ENCODE results near the gene TTC39C. TPM values are rescaled to one million over a fixed set of nuclear protein-coding genes. Genes with fewer than 3 reads are reported as not detected.
"Not testable (repeated sequence)": the region's sequence is repeated elsewhere in the genome, so short reads cannot be mapped to it uniquely, and the experiment has no call there.

The TTC39C gene
- total RNA-seq, 1 donor from 2014 or later = 29.2 TPM

DNA sequence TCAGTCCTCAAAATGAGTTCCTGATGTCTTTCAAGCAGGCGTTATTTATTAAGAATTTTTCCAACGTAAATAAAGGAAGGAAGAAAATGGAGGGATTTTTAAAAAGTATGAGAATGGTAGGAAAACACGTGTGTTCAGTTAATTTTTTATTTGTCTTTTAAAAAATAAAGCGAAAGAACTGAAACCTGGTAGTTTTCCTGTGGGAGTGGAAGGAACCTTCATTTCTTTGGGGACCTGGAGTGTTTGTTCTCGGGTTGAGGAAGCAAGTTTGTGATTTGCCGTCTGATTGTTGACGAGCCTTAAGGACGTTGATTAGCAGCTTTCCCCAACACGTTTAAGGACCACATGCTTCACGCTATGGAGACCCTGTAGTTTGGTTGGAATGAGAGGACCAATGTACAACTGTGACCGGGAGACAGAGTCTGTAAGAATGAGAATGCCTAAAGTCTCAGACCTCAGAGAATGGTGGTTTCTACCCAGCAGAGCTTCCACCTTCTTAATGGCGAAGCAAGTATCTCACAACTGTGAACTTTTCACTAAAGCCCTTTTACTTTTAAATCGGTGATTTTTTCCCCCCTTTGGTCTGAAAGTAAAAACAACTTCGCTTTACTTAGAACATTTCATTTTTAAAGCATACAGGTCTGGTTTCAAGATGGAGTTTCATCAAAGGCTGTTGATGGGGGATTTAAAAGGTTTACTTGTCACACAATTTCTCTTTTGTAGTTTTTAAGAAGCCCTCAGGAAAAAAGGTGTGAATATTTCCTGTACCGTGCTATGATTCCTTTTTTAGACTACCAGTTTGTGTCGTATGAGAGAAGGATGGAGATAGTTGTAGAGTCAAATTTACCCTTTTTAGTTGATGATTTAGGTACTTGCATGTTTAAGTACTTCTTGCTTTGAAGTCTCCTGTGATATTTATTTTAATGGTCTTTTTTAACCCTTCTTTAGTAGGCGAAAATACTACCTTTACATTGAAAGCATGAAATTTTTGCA is 1.4 kb downstream of the TTC39C start:
- H3K27me3 Mint-ChIP-seq = no peaks in the 10 kb centered on the region
- no peaks in the 10 kb centered on the region for H3K9me3 Mint-ChIP-seq
- intact Hi-C loops (cut with micrococcal nuclease) = loop anchor here (2.0 to 10.0 kb wide), 5 partner anchors 43 to 561 kb away; partner anchors contain the start of genes NPC1, RIOK3 and RMC1
- peak overlapping the region; percentile 93 for H3K27ac Mint-ChIP-seq
- DNase-seq = peak; percentile 71
- peak overlapping the region; percentile 94 for H3K4me3 Mint-ChIP-seq
- H3K4me1 Mint-ChIP-seq = peaks cover 74% of the 10 kb centered on the region
- H3K36me3 Mint-ChIP-seq (ENCODE audit: low read depth) = peaks cover 25% of the 10 kb centered on the region

DNA sequence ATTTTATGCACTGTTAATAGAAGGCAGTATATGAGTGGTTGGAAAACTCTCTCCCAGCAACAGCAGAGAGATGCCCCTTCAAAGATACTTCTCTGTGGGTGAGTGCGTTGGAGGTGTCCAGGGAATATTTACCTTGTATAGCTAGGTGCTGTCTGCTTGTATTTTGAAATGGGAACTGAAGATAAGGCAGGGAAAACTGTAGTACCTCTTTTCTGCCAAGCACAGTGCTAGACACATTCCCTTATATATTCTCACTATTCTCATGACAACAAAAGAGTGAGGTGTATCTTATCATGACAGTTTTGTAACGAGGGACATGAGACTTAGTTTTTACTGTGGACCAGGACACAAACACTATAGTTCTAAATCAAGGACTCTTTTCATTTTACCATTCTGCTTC is 2.1 kb downstream of the TTC39C start:
- intact Hi-C loops (cut with micrococcal nuclease) = loop anchor here (5.0 to 10.0 kb wide), 3 partner anchors 429 to 562 kb away; partner anchors contain the start of genes NPC1, RIOK3 and RMC1
- Mint-ChIP-seq H3K4me1 (peaks cover 74% of the 10 kb centered on the region), H3K27ac (peak overlapping the region; percentile 93), H3K36me3 (ENCODE audit: low read depth) (peaks cover 30% of the 10 kb centered on the region), H3K27me3 (no peaks in the 10 kb centered on the region), H3K9me3 (no peaks in the 10 kb centered on the region), H3K4me3 (peak overlapping the region; percentile 94)
- no peak for DNase-seq

DNA sequence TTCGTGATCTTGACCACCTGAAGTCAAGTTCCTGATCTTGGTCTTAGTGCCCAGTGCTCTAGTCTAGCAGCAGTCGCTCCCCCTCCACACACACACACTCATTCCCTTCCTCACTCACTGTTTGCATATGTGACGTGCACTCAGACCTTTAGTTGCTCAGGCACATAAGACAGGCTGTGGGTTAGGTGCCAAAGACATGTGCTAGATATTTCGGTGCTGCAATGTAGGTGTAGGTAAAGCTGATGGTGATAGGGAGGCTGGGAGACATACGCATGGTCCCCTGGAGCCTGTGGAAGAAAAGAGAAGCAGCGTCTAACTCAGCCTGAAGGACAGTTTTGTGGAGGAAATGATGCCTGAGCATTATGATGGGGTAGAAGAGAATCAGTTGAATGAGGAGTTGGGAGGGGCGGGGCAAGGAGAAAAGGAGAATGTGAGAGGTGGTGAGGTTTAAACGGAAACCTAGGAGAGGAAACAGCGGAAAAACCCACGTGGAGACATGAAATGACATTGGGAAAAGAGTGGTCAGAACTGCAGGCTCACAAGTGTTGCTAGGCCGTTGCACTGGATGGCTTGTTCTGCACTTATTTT is 3.8 kb downstream of the TTC39C start:
- no peak for DNase-seq

DNA sequence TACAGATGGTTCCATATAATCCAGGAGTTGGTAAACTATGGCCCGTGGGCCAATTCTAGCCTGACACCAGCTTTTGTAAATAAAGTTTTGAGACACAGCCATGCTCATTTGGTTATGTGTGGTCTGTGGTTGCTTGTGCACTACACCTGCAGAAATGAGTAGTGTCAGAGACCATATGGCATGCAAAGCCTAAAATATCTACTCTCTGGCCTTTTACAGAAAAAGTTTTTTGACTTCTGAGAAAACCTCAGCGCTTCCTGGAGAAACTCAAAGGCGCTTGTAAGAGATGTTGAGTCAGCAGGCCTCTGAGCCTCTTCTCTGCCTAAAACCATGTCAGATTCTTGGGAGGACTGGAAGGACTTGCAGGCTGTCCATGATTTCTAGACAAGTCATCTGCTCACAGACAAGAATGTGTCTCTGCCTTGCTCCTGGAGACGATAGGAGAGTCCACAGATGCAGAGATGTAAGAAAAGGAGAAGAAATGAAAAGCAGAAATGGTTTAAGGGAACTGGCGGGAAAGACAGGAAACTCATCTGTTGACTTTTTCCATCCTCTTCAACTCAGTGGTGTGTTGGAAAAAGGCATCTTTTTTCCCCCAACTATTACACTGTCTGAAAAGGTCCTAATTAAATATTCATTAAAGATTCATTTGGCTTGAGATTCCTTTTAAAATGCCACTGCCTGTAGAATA is 5.2 kb downstream of the TTC39C start:
- peak; percentile 91 for DNase-seq
- H3K36me3 Mint-ChIP-seq (ENCODE audit: low read depth) = peaks cover 47% of the 10 kb centered on the region

More for the DNA sequence above, 3.8 kb downstream of the TTC39C start:
- intact Hi-C loops (cut with micrococcal nuclease) = loop anchor here (2.0 to 10.0 kb wide), 4 partner anchors 100 to 564 kb away; partner anchors contain the start of genes NPC1, RIOK3 and RMC1
- Mint-ChIP-seq H3K27ac (peak overlapping the region; percentile 71), H3K4me1 (peaks cover 73% of the 10 kb centered on the region), H3K4me3 (peak overlapping the region; percentile 76), H3K9me3 (no peaks in the 10 kb centered on the region), H3K27me3 (no peaks in the 10 kb centered on the region), H3K36me3 (ENCODE audit: low read depth) (peaks cover 43% of the 10 kb centered on the region)

DNA sequence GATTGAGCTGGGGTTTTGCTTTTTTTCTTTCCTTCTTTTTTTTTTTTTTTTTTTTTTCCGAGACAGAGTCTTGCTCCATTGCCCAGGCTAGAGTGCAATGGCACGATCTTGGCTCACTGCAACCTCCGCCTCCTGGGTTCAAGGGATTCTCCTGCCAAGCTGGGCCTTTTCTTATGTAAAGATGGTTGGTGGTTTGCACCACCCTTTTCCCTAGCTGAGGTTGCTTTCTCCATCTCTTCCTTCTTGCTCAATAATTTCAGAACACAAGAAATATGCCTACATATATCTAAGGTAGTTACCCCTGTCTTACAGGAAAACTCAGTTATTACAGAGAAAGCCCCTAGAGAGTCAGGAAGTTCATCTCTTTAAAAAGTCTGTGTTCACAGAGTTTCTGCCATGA is 7.0 kb downstream of the TTC39C start:
- H3K27me3 Mint-ChIP-seq = no peaks in the 10 kb centered on the region
- peaks cover 49% of the 10 kb centered on the region for H3K36me3 Mint-ChIP-seq (ENCODE audit: low read depth)
- DNase-seq = no peak
- peak overlapping the region; percentile 72 for H3K4me3 Mint-ChIP-seq
- peak overlapping the region; percentile 39 for H3K27ac Mint-ChIP-seq
- intact Hi-C loops (cut with micrococcal nuclease) = no loop called here
- H3K9me3 Mint-ChIP-seq = no peaks in the 10 kb centered on the region
- peaks cover 78% of the 10 kb centered on the region for H3K4me1 Mint-ChIP-seq

More for the DNA sequence above, 5.2 kb downstream of the TTC39C start:
- Mint-ChIP-seq H3K4me1 (peaks cover 78% of the 10 kb centered on the region), H3K4me3 (peak overlapping the region; percentile 87), H3K9me3 (no peaks in the 10 kb centered on the region), H3K27ac (peak overlapping the region; percentile 94), H3K27me3 (no peaks in the 10 kb centered on the region)
- intact Hi-C loops (cut with micrococcal nuclease) = loop anchor here (1.0 to 10.0 kb wide), 7 partner anchors 7 to 565 kb away; partner anchors contain the start of genes NPC1, RIOK3 and RMC1

DNA sequence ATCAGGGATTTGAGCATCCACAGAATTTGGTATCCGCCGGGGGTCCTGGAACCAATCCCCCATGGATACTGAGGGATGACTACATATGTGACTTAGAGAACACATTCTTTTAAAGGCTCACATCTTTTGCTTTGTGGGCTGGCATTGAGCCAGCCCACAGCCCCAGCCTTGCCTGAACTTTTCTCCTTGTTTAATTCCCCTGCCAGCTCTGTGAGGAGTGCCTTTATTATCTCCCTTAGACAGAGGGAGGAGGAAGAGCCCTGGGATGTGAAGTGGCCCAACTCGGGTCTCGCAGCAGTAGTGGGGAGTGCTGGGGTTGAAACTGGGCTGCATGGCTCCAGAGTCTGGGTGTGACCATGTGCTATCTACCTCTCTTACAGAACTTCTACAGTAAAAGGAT is 7.6 kb downstream of the TTC39C start:
- peak overlapping the region; percentile 7 for H3K27ac Mint-ChIP-seq
- DNase-seq = no peak
- intact Hi-C loops (cut with micrococcal nuclease) = no loop called here
- no peaks in the 10 kb centered on the region for H3K9me3 Mint-ChIP-seq
- peaks cover 74% of the 10 kb centered on the region for H3K4me1 Mint-ChIP-seq
- no peaks in the 10 kb centered on the region for H3K27me3 Mint-ChIP-seq
- peak overlapping the region; percentile 5 for H3K4me3 Mint-ChIP-seq
- peaks cover 46% of the 10 kb centered on the region for H3K36me3 Mint-ChIP-seq (ENCODE audit: low read depth)

DNA sequence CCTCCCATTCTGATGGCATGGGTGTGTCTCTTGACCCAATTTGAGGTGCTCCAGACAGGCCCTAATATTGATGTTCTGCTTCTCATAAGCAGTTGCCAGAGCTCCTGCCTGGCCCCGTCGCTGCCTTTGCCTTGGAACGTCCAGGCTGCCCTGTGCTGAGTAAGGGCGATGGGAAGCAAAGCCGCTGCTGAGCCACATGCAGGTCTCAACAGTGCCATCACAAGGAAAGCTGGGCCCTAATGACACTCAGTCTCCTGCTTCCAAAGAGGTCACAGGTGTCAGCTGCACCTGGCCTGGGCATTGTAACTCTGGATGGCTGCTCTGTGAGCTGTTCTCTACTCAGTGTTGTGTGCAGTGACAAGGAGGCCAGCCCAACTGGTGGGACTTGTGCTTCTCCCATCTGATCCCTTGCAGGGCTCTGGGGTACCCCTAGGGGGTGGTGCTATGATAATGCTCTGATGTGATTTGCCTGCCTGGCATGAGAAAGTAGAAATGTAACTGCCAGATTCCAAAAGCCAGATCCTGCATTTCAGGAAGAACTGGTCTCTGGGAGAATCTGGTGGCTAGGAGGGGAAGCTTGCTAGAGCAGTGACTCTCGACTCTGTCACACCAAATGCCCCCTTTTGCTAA is 8.7 kb downstream of the TTC39C start:
- Mint-ChIP-seq H3K4me3 (no peak overlapping the region), H3K9me3 (no peaks in the 10 kb centered on the region), H3K36me3 (ENCODE audit: low read depth) (peaks cover 42% of the 10 kb centered on the region), H3K27ac (no peak overlapping the region), H3K4me1 (peaks cover 71% of the 10 kb centered on the region), H3K27me3 (no peaks in the 10 kb centered on the region)
- DNase-seq = no peak
- intact Hi-C loops (cut with micrococcal nuclease) = no loop called here

DNA sequence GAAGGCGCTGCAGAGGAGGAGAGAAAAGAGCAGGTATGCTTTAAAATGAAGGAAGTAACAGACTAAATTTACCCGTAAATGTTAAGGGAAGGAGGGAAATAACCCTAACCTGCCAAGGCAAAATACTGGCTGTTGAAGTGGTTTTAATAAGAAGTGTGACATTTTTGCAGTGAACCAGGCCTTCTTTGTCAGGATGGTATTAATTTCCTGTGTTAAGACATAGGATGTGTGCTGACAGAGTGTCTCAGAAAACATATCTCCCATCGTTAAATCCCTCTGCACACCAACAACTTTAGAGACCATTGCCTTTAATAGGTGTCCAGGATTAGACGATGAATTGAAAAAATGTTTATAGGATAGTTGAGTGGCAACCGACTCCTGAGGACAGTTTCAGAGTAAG is 9.9 kb downstream of the TTC39C start:
- H3K27ac Mint-ChIP-seq = no peak overlapping the region
- no peaks in the 10 kb centered on the region for H3K27me3 Mint-ChIP-seq
- peaks cover 64% of the 10 kb centered on the region for H3K4me1 Mint-ChIP-seq
- H3K9me3 Mint-ChIP-seq = no peaks in the 10 kb centered on the region
- H3K4me3 Mint-ChIP-seq = no peak overlapping the region
- no peak for DNase-seq
- peaks cover 38% of the 10 kb centered on the region for H3K36me3 Mint-ChIP-seq (ENCODE audit: low read depth)
- intact Hi-C loops (cut with micrococcal nuclease) = no loop called here

DNA sequence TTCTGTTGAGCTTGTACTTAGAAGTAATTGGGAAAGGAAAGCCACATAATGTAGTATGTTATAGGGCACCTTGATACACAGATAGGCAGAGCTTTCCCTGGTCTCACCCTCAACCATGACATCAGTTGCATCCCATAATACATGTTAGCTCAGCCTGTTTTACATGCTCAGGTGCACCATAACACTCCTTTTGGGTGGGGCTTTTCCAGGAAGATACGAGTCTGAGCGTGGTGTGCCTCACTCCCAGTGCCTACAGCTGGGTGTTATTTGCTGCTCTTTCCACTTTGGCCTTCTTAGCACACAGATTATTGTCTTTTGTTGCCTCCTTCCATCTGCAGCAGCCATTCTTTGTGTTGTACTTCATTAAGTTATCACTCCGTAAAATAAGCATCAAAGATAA is 11.9 kb downstream of the TTC39C start:
- Mint-ChIP-seq H3K9me3 (no peaks in the 10 kb centered on the region), H3K27ac (no peak overlapping the region), H3K36me3 (ENCODE audit: low read depth) (peaks cover 40% of the 10 kb centered on the region), H3K27me3 (no peaks in the 10 kb centered on the region), H3K4me1 (peaks cover 53% of the 10 kb centered on the region), H3K4me3 (no peak overlapping the region)
- DNase-seq = no peak
- intact Hi-C loops (cut with micrococcal nuclease) = no loop called here

DNA sequence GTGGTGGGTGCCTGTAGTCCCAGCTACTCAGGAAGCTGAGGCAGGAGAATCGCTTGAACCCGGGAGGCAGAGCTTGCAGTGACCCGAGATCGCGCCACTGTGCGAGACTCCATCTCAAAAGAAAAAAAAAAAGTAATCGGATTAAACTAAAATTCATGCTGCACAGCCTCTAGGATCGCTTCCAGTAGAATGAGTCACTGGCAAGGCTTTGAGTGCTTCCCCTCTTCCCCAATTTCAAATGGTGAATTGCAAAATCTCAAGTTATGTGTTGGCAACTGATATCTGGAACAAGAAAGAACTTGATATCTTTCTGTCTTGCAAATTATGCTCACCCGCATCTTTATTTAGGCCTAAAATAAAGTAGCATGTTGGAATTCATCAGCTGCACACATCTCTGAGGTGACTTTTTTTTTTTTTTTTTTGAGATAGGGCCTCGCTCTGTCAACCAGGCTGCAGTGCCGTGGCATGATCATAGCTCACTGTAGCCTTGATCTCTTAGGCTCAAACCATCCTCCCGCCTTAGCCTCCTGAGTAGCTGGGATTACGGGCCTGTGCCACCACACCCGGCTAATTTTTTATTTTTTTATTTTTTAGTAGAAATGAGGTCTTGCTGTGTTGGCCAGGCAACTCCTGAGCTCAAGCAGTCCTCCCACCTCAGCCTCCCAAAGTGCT is 12.7 kb downstream of the TTC39C start:
- Mint-ChIP-seq H3K9me3 (no peaks in the 10 kb centered on the region), H3K4me3 (no peak overlapping the region), H3K36me3 (ENCODE audit: low read depth) (peaks cover 38% of the 10 kb centered on the region), H3K27me3 (no peaks in the 10 kb centered on the region), H3K27ac (no peak overlapping the region), H3K4me1 (peaks cover 52% of the 10 kb centered on the region)
- intact Hi-C loops (cut with micrococcal nuclease) = no loop called here
- no peak for DNase-seq

DNA sequence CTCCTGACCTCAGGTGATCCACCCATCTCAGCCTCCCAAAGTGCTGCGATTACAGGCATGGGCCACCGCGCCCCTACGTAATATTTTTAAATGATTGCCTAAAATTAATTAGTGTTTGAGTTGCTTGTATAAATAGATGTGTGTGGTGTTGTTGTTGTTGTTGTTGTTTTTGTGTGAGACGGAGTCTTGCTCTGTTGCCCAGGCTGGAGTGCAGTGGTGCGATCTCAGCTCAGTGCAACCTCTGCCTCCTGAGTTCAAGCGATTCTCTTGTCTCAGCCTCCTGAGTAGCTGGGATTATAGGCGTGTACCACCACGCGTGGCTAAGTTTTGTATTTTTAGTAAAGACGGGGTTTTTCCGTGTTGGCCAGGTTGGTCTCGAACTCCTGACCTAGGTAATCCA is 14.4 kb downstream of the TTC39C start:
- H3K27me3 Mint-ChIP-seq; H3K4me3 Mint-ChIP-seq; intact Hi-C loops (cut with micrococcal nuclease); DNase-seq; H3K9me3 Mint-ChIP-seq; H3K27ac Mint-ChIP-seq: not testable (repeated sequence)
- Mint-ChIP-seq H3K36me3 (ENCODE audit: low read depth) (peaks cover 38% of the 10 kb centered on the region), H3K4me1 (peaks cover 50% of the 10 kb centered on the region)

DNA sequence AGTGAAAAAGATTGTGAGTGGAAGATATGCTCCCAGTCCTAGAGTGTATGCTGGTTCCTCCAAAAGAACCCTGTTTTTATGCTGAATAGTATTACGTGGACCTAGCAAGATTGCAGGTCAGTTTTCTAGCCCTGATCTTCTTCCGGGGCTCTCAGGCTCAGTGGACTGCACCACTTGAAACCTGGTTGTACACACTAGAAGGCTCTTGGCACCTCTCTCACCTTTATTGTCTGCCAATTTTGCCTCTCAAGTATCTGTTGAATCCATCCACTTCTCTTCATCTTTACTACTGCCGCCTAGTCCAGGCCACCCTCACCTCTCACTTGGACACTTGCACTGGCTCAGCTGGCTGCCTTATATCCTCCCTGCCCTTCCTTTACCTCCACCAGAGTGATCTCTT is 16.8 kb downstream of the TTC39C start:
- no peaks in the 10 kb centered on the region for H3K27me3 Mint-ChIP-seq
- H3K4me3 Mint-ChIP-seq = no peak overlapping the region
- no peaks in the 10 kb centered on the region for H3K9me3 Mint-ChIP-seq
- peaks cover 32% of the 10 kb centered on the region for H3K36me3 Mint-ChIP-seq (ENCODE audit: low read depth)
- intact Hi-C loops (cut with micrococcal nuclease) = no loop called here
- DNase-seq = no peak
- H3K27ac Mint-ChIP-seq = no peak overlapping the region
- H3K4me1 Mint-ChIP-seq = peaks cover 39% of the 10 kb centered on the region

DNA sequence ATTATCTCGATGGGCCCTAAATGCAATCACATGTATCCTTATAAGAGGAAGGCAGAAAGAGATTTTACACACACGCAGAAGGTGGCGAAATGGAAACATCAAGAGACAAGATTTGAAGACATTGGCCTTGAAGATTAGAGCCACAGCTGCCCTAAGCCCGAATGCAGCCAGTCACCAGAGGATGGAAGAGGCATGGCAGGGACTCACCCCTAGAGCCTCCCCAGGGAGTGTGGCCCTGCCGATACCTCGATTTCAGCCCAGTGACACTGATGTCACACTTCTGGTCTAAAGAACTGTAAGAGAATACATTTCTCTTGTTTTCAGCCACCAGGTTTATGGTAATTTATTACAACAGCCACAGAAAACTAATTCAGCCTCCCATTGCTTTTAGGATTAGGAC is 17.4 kb downstream of the TTC39C start:
- DNase-seq = no peak
- H3K4me1 Mint-ChIP-seq = peaks cover 37% of the 10 kb centered on the region
- H3K27ac Mint-ChIP-seq = no peak overlapping the region
- no peaks in the 10 kb centered on the region for H3K9me3 Mint-ChIP-seq
- H3K4me3 Mint-ChIP-seq = no peak overlapping the region
- peaks cover 27% of the 10 kb centered on the region for H3K36me3 Mint-ChIP-seq (ENCODE audit: low read depth)
- intact Hi-C loops (cut with micrococcal nuclease) = no loop called here
- H3K27me3 Mint-ChIP-seq = no peaks in the 10 kb centered on the region
